DMS 273 (cell line): ENCODE measurements around the gene SLC27A6.
"Not testable (repeated sequence)": the region's sequence is repeated elsewhere in the genome, so short reads cannot be mapped to it uniquely, and the experiment has no call there.

ENCODE experiments used
- DNase-seq: peaks from one replicate; lab custom pipeline; 2025; ENCODE audit not compliant: unreplicated experiment; lab: John Stamatoyannopoulos, UW

Gene SLC27A6

GRCh38 chr5:128965011-128965637 is at the start of gene SLC27A6:
TSS of gene SLC27A6 (plus strand) at chr5:128965488. CDS start at chr5:128966138, 650 bp downstream.
- DNase-seq: peak; percentile 30

GRCh38 chr5:128919542-128919941 is 45.7 kb upstream of the SLC27A6 start:
- DNase-seq: no peak

GRCh38 chr5:128920345-128921215 is 44.7 kb upstream of the SLC27A6 start:
- DNase-seq: no peak

GRCh38 chr5:128924299-128924698 is 41.0 kb upstream of the SLC27A6 start:
- no peak for DNase-seq

- DNase-seq: no peak
These were observed 39.3 kb upstream of the SLC27A6 start for GRCh38 chr5:128925973-128926372.

GRCh38 chr5:128927644-128928043 is 37.6 kb upstream of the SLC27A6 start:
- DNase-seq: no peak

GRCh38 chr5:128932232-128932631 is 33.1 kb upstream of the SLC27A6 start:
- not testable (repeated sequence) for DNase-seq

- DNase-seq: not testable (repeated sequence)
These were observed 22.2 kb upstream of the SLC27A6 start for GRCh38 chr5:128943100-128943499.

GRCh38 chr5:128949847-128950546 is 15.3 kb upstream of the SLC27A6 start:
- no peak for DNase-seq

GRCh38 chr5:128951301-128951700 is 14.0 kb upstream of the SLC27A6 start:
- DNase-seq: not testable (repeated sequence)

GRCh38 chr5:128956164-128956563 is 9.1 kb upstream of the SLC27A6 start:
- no peak for DNase-seq

GRCh38 chr5:128962211-128962610 is 3.1 kb upstream of the SLC27A6 start:
- DNase-seq: no peak

GRCh38 chr5:128965638-128966302 is 482 bp downstream of the SLC27A6 start:
- DNase-seq: no peak

GRCh38 chr5:128966375-128966774 is 1.1 kb downstream of the SLC27A6 start:
- no peak for DNase-seq

GRCh38 chr5:128966846-128967245 is 1.6 kb downstream of the SLC27A6 start:
- DNase-seq: no peak

- no peak for DNase-seq
These were observed 8.0 kb downstream of the SLC27A6 start for GRCh38 chr5:128973244-128973643.

GRCh38 chr5:128974567-128974966 is 9.3 kb downstream of the SLC27A6 start:
- DNase-seq: no peak

- no peak for DNase-seq
These were observed 14.5 kb downstream of the SLC27A6 start for GRCh38 chr5:128979761-128980160.

GRCh38 chr5:128980917-128981316 is 15.6 kb downstream of the SLC27A6 start:
- no peak for DNase-seq

- no peak for DNase-seq
These were observed 19.2 kb downstream of the SLC27A6 start for GRCh38 chr5:128984480-128984879.

GRCh38 chr5:128988476-128988875 is 23.2 kb downstream of the SLC27A6 start:
- no peak for DNase-seq
